ENCODE measurements around the gene POU4F1. TPM values are rescaled to one million over a fixed set of nuclear protein-coding genes. Genes with fewer than 3 reads are reported as not detected.

Gene POU4F1
- total and polyA plus RNA-seq, 2 donors (not counting 3 experiments of a cell fraction or from before 2014, with no cell fraction given): 0.30 to 1.1 TPM

GRCh38 chr13:78611040-78611439 is 7.7 kb upstream of the POU4F1 start:
- ChIA-PET CTCF (interaction anchor here (1.0 kb wide), 1 partner anchor 10 kb away, joined by 4 read pairs; no protein-coding TSS in a partner anchor), POLR2A (no interaction called here)
- H3K9me3 ChIP-seq (replicated peaks; ENCODE audit: control insufficient read depth, insufficient read depth, low read length): no peaks in the 10 kb centered on the region
- no peaks in the 10 kb centered on the region for H3K79me2 ChIP-seq (ENCODE audit: control insufficient read depth, insufficient read depth, low read length)
- peaks cover 7% of the 10 kb centered on the region for H3K4me1 ChIP-seq (ENCODE audit: control insufficient read depth, extremely low read depth, insufficient read depth, low read length)
- no peak overlapping the region for H3K4me2 ChIP-seq (ENCODE audit: insufficient read depth, low read length)
- no peaks in the 10 kb centered on the region for H4K20me1 ChIP-seq (replicated peaks; ENCODE audit: control insufficient read depth, extremely low read depth, insufficient read depth, low read length)
- no TSS peak for BruUV-seq (replicated peaks)
- H3K27me3 ChIP-seq (ENCODE audit: control insufficient read depth in 2 of 2, insufficient read depth in 2 of 2, low read length in 2 of 2): peaks cover 13 to 36% of the 10 kb centered on the region in 2 experiments
- dilution Hi-C loops (cut with MboI; ENCODE audit: extremely low pct_ligation_motif_present, low sequenced_read_pairs): no loop called here
- no peak overlapping the region for H2AFZ ChIP-seq (ENCODE audit: low read depth, low read length)
- DNase-seq (ENCODE audit: low read depth, low spot score): no peak
- peak; percentile 15 for FAIRE-seq
- no peaks in the 10 kb centered on the region for H3K9me1 ChIP-seq (replicated peaks; ENCODE audit: control insufficient read depth, extremely low read depth, insufficient read depth, low read length)
- H3K36me3 ChIP-seq (ENCODE audit: control insufficient read depth in 2 of 2, extremely low read depth in 1 of 2, insufficient read depth in 2 of 2, low read length in 2 of 2): peaks cover 0 to 2% of the 10 kb centered on the region in 2 experiments
- no peak overlapping the region for H3K4me3 ChIP-seq (replicated peaks in 1 of 3; ENCODE audit: insufficient read depth in 1 of 3, low read depth in 1 of 3, low read length in 3 of 3)
- no peak for TF ChIP-seq CTCF (IDR thresholded peaks at IDR 0.05; ENCODE audit: extremely low read depth in 1 of 2, insufficient read depth in 1 of 2, low read depth in 1 of 2, low read length in 2 of 2)
- TF ChIP-seq POLR2A (IDR thresholded peaks at IDR 0.05; ENCODE audit: low read depth, low read length): no peak
- TF ChIP-seq FOS (IDR thresholded peaks at IDR 0.05; ENCODE audit: borderline replicate concordance, insufficient read depth, low read length): no peak
- no peak for TF ChIP-seq POLR2AphosphoS5 (IDR thresholded peaks at IDR 0.05; ENCODE audit: insufficient read depth, low read depth, low read length)
- no peak for TF ChIP-seq EZH2 (IDR thresholded peaks at IDR 0.05; ENCODE audit: borderline replicate concordance, low read depth, low read length, severe bottlenecking)
- TF ChIP-seq GATA2 (IDR thresholded peaks at IDR 0.05; ENCODE audit: insufficient read depth, insufficient read length, low read depth, low read length): no peak
- TF ChIP-seq JUN (IDR thresholded peaks at IDR 0.05; ENCODE audit: borderline replicate concordance, insufficient read depth, insufficient read length, low read depth): no peak
- no peak for TF ChIP-seq MAX (IDR thresholded peaks at IDR 0.05; ENCODE audit: insufficient read depth, insufficient read length)
- intact Hi-C loops (cut with micrococcal nuclease): no loop called here
- no peak overlapping the region for H3K9ac ChIP-seq (replicated peaks; ENCODE audit: extremely low read depth, insufficient read depth, low read length)
- no peak overlapping the region for H3K27ac ChIP-seq (ENCODE audit: insufficient read depth, low read depth, low read length)
